Ovary (tissue), 9 donors: ENCODE measurements around the gene HTRA1. TPM values are rescaled to one million over a fixed set of nuclear protein-coding genes. Genes with fewer than 3 reads are reported as not detected.

Source experiments
- DNase-seq, 5 donors: peaks; one replicate each; pipeline ENCODE4 v3.0.0-alpha.2; 2019 to 2020
- H3K27ac ChIP-seq, 2 donors: fragments of 200-600 bp; one replicate each; pipeline versions ENCODE4 v1.5.1 to v1.8.0; 2019 to 2022
- H3K27me3 ChIP-seq: fragments of 200-600 bp; one replicate; pipeline ENCODE4 v1.8.0; 2022
- H3K36me3 ChIP-seq: fragments of 200-600 bp; sonication (generic); one replicate; pipeline ENCODE4 v1.5.1; 2019
- H3K4me1 ChIP-seq: one replicate; pipeline ENCODE4 v1.8.1; 2013; ENCODE audit warnings: mild to moderate bottlenecking, moderate library complexity; ENCODE audit not compliant: insufficient read depth
- H3K4me3 ChIP-seq: fragments of 200-600 bp; sonication (generic); one replicate; pipeline ENCODE4 v1.5.1; 2017
- H3K9me3 ChIP-seq, 2 donors: fragments of 200-600 bp in 1 of 2; sonication (generic) in 1 of 2; one replicate each; pipeline versions ENCODE4 v1.5.1 to v1.8.1; 2013 to 2019; ENCODE audit warnings: mild to moderate bottlenecking in 1 of 2, moderate library complexity in 1 of 2
- EP300 ChIP-seq: sonication (generic); formaldehyde crosslinking; IDR thresholded peaks from one replicate; pipeline ENCODE4 v1.6.1; 2017; ENCODE audit warnings: antibody characterized with exemption
- POLR2A ChIP-seq: fragments of 450-650 bp; IDR thresholded peaks from one replicate; pipeline ENCODE4 v1.6.1; 2017; ENCODE audit warnings: antibody characterized with exemption, mild to moderate bottlenecking, moderate library complexity
- WGBS, 3 donors: extraction: QIAGEN DNeasy Blood & Tissue Kit in 1 of 3; methylation state at CpG; one replicate each; pipeline versions ENCODE4 v1.1.5 to v1.1.7; 2013 to 2017; 5-methylcytosine and 5-hydroxymethylcytosine counted together
- intact Hi-C, 4 donors: fragments of 100-400 bp; cut with DNase I; formaldehyde crosslinking; loops; one replicate each; pipeline versions ENCODE4 v1.11.0 to v1.15.1; 2022 to 2023
- polyA plus RNA-seq, 2 donors: library from polyadenylated mRNA; stranded (reverse); fragments of 200-250 nt in 1 of 2; fragments of 350-450 nt in 1 of 2; fragmentation: Illumina TruSeq in 1 of 2; extraction: RNeasy Lipid Tissue Mini Kit (QIAGEN cat#74804) in 1 of 2; gene quantifications; one replicate each; pipeline ENCODE4 v1.2.3, GENCODE V29; 2013 to 2014
- total RNA-seq, 7 donors: library from RNA; depleted of rRNA in 2 of 7; stranded (reverse); fragments of >200 nt in 2 of 7; fragmentation: NEBNext Ultra II Directional in 3 of 7; extraction: Animal tissue kit (Norgen Biotek cat#: 25700) in 3 of 7; gene quantifications; one replicate each; pipeline versions ENCODE4 v1.1.0 to v1.2.4, GENCODE V29; 2016 to 2023
- TF ChIP-seq, protein P1 (sequence below), 3 donors: fragments of 450-650 bp in 2 of 3; fragments of 200-600 bp in 1 of 3; IDR thresholded peaks; one replicate each; pipeline versions ENCODE4 v1.5.1 to v1.8.0; 2016 to 2022; ENCODE audit warnings: antibody characterized with exemption in 3 of 3, mild to moderate bottlenecking in 1 of 3
- donor health status: DM: no; HTN: no; CAD: no; lungs with moderate emphysema.
- donor health status: DM: no; HTN: no; CAD: no.
- donor health status: Bipolar disorder and iron deficiency.
- donor health status: DM: yes; HTN: yes; CAD: no.
- donor health status: DM: no; HTN: no; CAD: no.
- donor health status: DM: yes; HTN: yes; CAD: no.

HTRA1 gene
- total and polyA plus RNA-seq, 9 donors: 194 to 947 (median 356) TPM

DNA sequence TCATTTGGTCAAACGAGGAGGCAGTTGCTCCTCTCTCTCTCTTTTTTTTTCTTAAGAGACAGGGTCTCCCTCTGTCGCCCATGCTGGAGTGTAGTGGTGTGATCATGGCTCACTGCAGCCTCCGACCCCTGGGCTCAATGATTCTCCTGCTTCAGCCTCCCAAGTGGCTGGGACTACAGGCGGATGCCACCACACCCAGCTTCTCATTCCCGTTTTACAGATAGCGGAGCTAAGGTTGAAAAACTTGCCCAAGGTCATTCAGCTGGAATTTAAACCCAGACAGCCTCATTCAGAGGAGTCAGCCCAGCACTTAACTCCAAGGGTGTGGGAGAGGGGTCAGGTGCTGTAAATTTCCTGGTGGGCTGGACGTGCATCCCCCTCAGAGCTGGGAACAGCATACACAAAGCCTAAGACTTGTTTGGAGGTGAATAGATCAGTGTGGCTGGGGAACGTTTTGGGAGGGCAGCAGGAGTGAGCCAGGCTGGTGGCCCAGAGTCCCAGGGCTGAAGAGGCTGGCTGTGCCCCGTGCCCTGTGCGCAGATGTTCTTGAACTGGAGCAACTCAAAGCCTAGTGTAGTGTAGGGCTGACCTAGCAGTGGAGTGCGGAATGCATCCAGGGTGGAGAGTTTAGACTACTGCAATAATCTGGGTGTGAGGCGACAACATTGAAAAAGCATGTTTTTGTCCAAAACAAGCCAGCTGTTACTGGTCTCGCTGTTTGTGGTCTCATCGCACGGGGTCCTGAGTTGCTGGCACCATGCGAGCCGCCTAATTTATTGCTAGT, 2.3 kb downstream of the HTRA1 start:
- H3K4me1 ChIP-seq: peaks cover 26% of the 10 kb centered on the region
- H3K27ac ChIP-seq: peak overlapping the region in 1 of 2 donors; percentile 90
- H3K36me3 ChIP-seq: no peaks in the 10 kb centered on the region
- no peak for TF ChIP-seq EP300
- TF ChIP-seq, protein P1, sequence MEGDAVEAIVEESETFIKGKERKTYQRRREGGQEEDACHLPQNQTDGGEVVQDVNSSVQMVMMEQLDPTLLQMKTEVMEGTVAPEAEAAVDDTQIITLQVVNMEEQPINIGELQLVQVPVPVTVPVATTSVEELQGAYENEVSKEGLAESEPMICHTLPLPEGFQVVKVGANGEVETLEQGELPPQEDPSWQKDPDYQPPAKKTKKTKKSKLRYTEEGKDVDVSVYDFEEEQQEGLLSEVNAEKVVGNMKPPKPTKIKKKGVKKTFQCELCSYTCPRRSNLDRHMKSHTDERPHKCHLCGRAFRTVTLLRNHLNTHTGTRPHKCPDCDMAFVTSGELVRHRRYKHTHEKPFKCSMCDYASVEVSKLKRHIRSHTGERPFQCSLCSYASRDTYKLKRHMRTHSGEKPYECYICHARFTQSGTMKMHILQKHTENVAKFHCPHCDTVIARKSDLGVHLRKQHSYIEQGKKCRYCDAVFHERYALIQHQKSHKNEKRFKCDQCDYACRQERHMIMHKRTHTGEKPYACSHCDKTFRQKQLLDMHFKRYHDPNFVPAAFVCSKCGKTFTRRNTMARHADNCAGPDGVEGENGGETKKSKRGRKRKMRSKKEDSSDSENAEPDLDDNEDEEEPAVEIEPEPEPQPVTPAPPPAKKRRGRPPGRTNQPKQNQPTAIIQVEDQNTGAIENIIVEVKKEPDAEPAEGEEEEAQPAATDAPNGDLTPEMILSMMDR (IDR thresholded peaks at IDR 0.05): no peak
- TF ChIP-seq POLR2A: no peak
- intact Hi-C loops: loop anchor here in 3 of 4 donors (2.0 to 10.0 kb wide), 3 partner anchors 34 to 101 kb away; partner anchors contain the start of gene DMBT1 (in 1 of the 3)
- peak overlapping the region; percentile 57 for H3K4me3 ChIP-seq
- no peaks in the 10 kb centered on the region for H3K9me3 ChIP-seq
- no peaks in the 10 kb centered on the region for H3K27me3 ChIP-seq
- peak in 1 of 5 donors; percentile 45 for DNase-seq
- 23 to 40% (median 37%) methylated on average over 17 of the region's 17 CpGs for WGBS, 3 donors

DNA sequence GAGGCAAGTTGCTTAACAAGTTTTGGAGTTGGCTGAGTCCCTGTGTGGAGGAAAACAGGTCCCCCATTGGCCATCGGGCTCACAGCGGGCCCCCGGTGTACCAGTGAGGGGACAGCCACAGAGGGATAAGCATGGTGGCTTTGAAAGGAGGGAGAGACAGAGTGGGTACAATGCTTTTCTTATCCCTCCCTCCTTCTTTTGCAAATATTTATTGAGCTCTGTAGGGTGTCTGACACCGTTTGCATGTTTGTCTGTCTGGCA, 2.8 kb downstream of the HTRA1 start:
- DNase-seq: no peak
- no peaks in the 10 kb centered on the region for H3K36me3 ChIP-seq
- peak overlapping the region in 1 of 2 donors; percentile 24 for H3K27ac ChIP-seq
- H3K27me3 ChIP-seq: no peaks in the 10 kb centered on the region
- TF ChIP-seq EP300 (no peak), POLR2A (no peak)
- TF ChIP-seq, protein P1 (IDR thresholded peaks at IDR 0.05): no peak
- H3K4me3 ChIP-seq: no peak overlapping the region
- H3K4me1 ChIP-seq: peaks cover 23% of the 10 kb centered on the region
- no peaks in the 10 kb centered on the region for H3K9me3 ChIP-seq
- intact Hi-C loops: loop anchor here in 2 of 4 donors (5.0 to 10.0 kb wide), 2 partner anchors 33 to 101 kb away; partner anchors contain the start of gene DMBT1 (in 1 of the 2)
- WGBS, 3 donors: 50 to 81% (median 50%) methylated on average over 4 of the region's 4 CpGs

DNA sequence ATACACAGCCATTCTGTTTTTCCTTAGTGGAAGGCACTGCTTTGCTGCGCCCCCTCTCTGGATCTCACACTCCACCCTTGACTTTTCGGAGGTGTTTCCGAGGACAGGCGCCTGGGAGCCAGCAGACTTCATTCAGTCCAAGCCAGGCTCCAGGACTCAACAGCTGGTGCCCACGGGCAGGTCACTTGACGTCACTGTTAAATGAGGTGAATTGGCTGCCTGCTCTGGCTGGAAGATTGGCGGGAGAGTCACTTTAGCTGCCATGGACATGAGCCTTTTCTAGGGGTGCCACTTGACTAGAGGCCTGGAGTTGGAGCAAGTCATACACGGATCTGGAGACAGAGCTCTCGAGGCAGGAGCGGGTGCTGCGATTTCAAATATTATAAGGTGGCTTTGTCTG, 3.2 kb downstream of the HTRA1 start:
- WGBS, 3 donors: 75 to 90% (median 76%) methylated on average over 11 of the region's 11 CpGs
- no peak for DNase-seq
- TF ChIP-seq, protein P1 (IDR thresholded peaks at IDR 0.05): no peak
- TF ChIP-seq EP300: no peak
- no peak for TF ChIP-seq POLR2A
- Histone ChIP-seq H3K27me3 (no peaks in the 10 kb centered on the region), H3K36me3 (no peaks in the 10 kb centered on the region), H3K27ac (peak overlapping the region in 1 of 2 donors; percentile 24), H3K9me3 (no peaks in the 10 kb centered on the region), H3K4me1 (peaks cover 23% of the 10 kb centered on the region), H3K4me3 (no peak overlapping the region)
- intact Hi-C loops: loop anchor here in 2 of 4 donors (5.0 to 10.0 kb wide), 2 partner anchors 33 to 100 kb away; partner anchors contain the start of gene DMBT1 (in 1 of the 2)

DNA sequence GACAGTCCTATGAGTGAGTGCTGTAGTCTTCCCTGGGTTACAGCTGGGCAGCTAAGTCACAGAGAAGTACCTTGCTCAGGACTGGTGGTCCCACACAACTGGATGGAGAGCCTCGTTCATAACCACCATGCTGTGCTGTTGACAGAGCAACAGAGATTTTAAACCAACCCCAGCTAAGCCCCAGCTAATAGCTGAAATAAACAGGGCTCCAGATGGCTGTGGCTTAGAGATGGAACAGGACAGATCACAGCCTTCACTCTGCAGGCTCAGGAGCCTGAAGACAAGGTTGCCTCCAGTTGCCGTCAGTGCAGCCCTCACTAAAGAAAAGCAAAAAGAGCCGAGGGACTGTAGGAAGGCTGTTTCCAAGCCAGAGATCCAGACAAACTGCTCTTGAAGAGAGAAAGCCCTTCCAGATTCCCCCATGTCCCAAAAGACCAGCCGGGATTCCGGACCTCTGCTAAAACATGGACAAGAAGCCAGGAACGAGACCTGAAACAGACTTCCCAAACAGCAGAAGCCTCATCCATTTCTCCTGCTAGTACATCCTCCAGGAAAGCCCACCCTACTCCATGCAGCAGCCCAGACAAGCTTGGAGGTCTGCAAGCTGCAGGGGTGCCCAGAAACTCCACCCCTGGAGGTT, 4.2 kb downstream of the HTRA1 start:
- H3K27me3 ChIP-seq: no peaks in the 10 kb centered on the region
- no peak for DNase-seq
- H3K9me3 ChIP-seq: no peaks in the 10 kb centered on the region
- H3K4me3 ChIP-seq: no peak overlapping the region
- 51 to 61% (median 61%) methylated on average over 6 of the region's 6 CpGs for WGBS, 3 donors
- no peaks in the 10 kb centered on the region for H3K36me3 ChIP-seq
- intact Hi-C loops: loop anchor here in 1 of 4 donors (10.0 kb wide), 1 partner anchor 99 kb away; the partner anchor contains the start of gene DMBT1
- TF ChIP-seq POLR2A: no peak
- TF ChIP-seq, protein P1 (IDR thresholded peaks at IDR 0.05): no peak
- no peak for TF ChIP-seq EP300
- no peak overlapping the region for H3K27ac ChIP-seq
- peaks cover 18% of the 10 kb centered on the region for H3K4me1 ChIP-seq
